Posterior vena cava (tissue), 2 donors: ENCODE results near the gene HDHD5. TPM values are rescaled to one million over a fixed set of nuclear protein-coding genes. Genes with fewer than 3 reads are reported as not detected.

Experiments
- DNase-seq: peaks from one replicate; pipeline ENCODE4 v3.0.0-alpha.2; 2020; ENCODE audit warnings: low spot score
- intact Hi-C, 2 donors: fragments of 100-400 bp; cut with DNase I; formaldehyde crosslinking; loops; one replicate each; pipeline versions ENCODE4 v1.14.1 to v1.14.2; 2022 to 2023
- total RNA-seq, 2 donors: library from RNA; stranded (reverse); fragmentation: NEBNext Ultra II Directional; extraction: Animal tissue kit (Norgen Biotek cat#: 25700); gene quantifications; one replicate each; pipeline ENCODE4 v1.2.1, GENCODE V29; 2021
- donor health status: DM: yes; HTN: yes; CAD: no.
- donor health status: DM: yes; HTN: yes; CAD: no.

Gene HDHD5
- total RNA-seq, 2 donors from 2014 or later: 19.6 to 19.9 TPM

DNA sequence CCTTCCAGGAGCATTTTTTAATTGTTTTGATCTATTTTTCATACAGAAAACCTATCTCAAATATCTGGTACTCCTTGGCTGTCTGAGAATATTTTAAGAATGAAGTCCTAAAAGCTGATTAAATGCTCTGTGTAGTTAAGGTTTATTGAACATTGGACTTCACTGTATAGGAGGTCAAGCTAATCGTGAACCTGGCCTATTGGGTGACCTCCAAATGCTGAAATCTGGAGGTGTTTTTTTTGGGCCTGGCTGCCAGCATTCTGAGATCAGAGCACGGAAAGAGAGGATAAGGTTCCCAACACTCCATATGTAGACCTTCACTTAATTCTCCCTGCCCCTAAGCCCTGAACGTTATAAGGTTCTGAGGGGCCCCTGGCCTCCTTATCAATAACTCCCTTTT lies 66.0 kb downstream of the HDHD5 start:
- DNase-seq: no peak
- intact Hi-C loops: no loop called here

DNA sequence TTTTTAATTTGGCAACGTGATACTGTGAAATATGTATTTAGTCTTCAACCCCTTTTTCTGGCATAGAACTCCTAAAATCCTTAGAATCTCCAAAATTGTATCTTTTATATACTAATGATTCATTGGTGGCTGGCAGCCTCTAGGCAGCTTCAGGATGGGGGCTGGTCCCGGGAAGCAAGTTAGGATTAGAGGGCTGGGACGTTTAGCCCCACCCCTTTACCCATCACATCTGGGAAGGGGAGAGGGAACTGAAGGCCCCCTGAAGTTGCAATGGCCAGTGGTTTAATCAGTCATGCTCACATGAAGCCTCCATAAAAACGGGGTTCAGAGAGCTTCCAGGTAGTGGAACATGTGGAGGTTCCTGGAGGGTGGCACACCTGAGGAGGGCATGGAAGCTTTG lies 67.2 kb downstream of the HDHD5 start:
- DNase-seq: peak; percentile 31
- intact Hi-C loops: no loop called here

DNA sequence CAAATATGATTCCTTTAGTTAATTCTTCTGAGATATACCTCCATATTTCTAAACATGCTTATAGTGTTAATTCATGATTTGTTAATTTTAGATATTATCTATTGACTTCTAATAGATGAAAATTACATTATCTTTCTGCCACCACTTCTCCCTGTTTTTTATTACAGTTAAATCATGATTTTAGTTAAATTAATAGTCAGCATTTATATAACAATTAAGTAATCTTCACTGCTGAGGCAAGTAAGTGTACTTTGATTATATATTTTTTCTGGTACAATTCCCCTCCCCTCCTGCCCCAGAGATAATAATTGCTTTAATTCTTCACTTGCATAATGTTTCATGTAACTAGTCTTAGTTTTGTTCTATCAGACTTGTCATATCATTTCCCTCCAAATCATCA lies 68.5 kb downstream of the HDHD5 start:
- no peak for DNase-seq
- intact Hi-C loops: no loop called here

Other genes with a start within 250 kb of the HDHD5 start
- not detected for gene GAB4, start 151.1 kb downstream of the HDHD5 start, total RNA-seq
- 10 to 100 TPM; 11.5 to 21.8 TPM for gene IL17RA, start 74.3 kb downstream of the HDHD5 start, total RNA-seq
- gene TMEM121B, start 37.9 kb downstream of the HDHD5 start, total RNA-seq: under 1 TPM; 0.38 to 0.74 TPM
- gene ADA2, start 60.2 kb upstream of the HDHD5 start, total RNA-seq: 10 to 100 TPM in 1 of 2 donors, 1 to 10 TPM in 1; 7.4 to 11.8 TPM
- gene CECR2, start 210.2 kb upstream of the HDHD5 start, total RNA-seq: under 1 TPM; 0.24 to 0.56 TPM